K562 (cell line): ENCODE results near the gene FMNL1. TPM values are rescaled to one million over a fixed set of nuclear protein-coding genes. Genes with fewer than 3 reads are reported as not detected.

Source experiments
- ATAC-seq: fragments of 200-7000 bp; cut with Tn5 transposase; 3 replicates; pipeline ENCODE4 v1.9.1; 2020; ENCODE audit warnings: moderate library complexity
- Bru-seq: library from RNA; stranded (reverse); fragments of 400-500 nt; gene quantifications from one replicate; lab custom pipeline; 2021; lab: Mats Ljungman, UMichigan
- BruChase-seq, 2 experiments: library from RNA; stranded (reverse); fragments of 400-500 nt; gene quantifications; one replicate each; lab custom pipeline; 2021; lab: Mats Ljungman, UMichigan
- BruUV-seq: library from RNA; stranded (reverse); fragments of 400-500 nt; replicated peaks from 2 replicates; lab custom pipeline; 2021; lab: Mats Ljungman, UMichigan
- CTCF ChIA-PET: fragments of 300-600 bp; formaldehyde crosslinking; extraction: SDS; loops from one replicate; lab custom pipeline; 2021; ENCODE audit warnings: low intra/inter-chr PET ratio; lab: Yijun Ruan, JAX
- POLR2A ChIA-PET: fragments of 300-600, 350-650 bp; sonication (Branson Sonifier 250); formaldehyde crosslinking; extraction: SDS; loops from one replicate; lab custom pipeline; 2021; ENCODE audit warnings: antibody characterized with exemption, inconsistent platforms; lab: Yijun Ruan, JAX
- DNase-seq, 4 experiments: peaks; one replicate each; pipeline versions ENCODE4 v3.0.0 to v3.0.0-alpha.2; 2011 to 2018; ENCODE audit warnings: low spot score in 3 of 4, mixed read lengths in 3 of 4; ENCODE audit errors: extremely low read depth in 1 of 4
- FAIRE-seq: peaks from 2 replicates; lab custom pipeline; 2011; peaks lifted over from hg19 to GRCh38; lab: Jason Lieb, UNC
- H2AFZ ChIP-seq: 2 replicates; pipeline ENCODE4 v1.6.0; 2011; ENCODE audit warnings: low read depth, low read length, control low read depth, inconsistent platforms
- H3K27ac ChIP-seq: fragments of 200-600 bp; 3 replicates; pipeline ENCODE4 v1.8.0; 2011; ENCODE audit warnings: low read depth, mild to moderate bottlenecking, control low read depth, inconsistent platforms, low read length, moderate library complexity, mixed read lengths; ENCODE audit errors: extremely low read depth
- H3K27me3 ChIP-seq, 2 experiments: fragments of 300-600 bp in 1 of 2; 2 replicates in 1 of 2; 3 replicates in 1 of 2; pipeline versions ENCODE4 v1.6.0 to v1.8.0; 2011; ENCODE audit warnings: inconsistent platforms in 2 of 2, low read length in 2 of 2, mild to moderate bottlenecking in 1 of 2, mixed read lengths in 1 of 2, moderate library complexity in 1 of 2; ENCODE audit not compliant: control insufficient read depth in 2 of 2, insufficient read depth in 2 of 2
- H3K36me3 ChIP-seq: fragments of 300-600 bp; 3 replicates; pipeline ENCODE4 v1.8.0; 2011; ENCODE audit warnings: mild to moderate bottlenecking, low read length, inconsistent platforms; ENCODE audit not compliant: control insufficient read depth, insufficient read depth
- H3K4me1 ChIP-seq, 2 experiments: fragments of 200-600 bp in 1 of 2; replicated peaks in 1 of 2; 2 replicates in 1 of 2; 3 replicates in 1 of 2; pipeline versions ENCODE4 v1.5.1 to v1.8.0; 2011; ENCODE audit warnings: inconsistent platforms in 2 of 2, low read length in 2 of 2, mild to moderate bottlenecking in 1 of 2, mixed read lengths in 1 of 2, moderate library complexity in 1 of 2; ENCODE audit not compliant: control insufficient read depth in 2 of 2, insufficient read depth in 2 of 2
- H3K4me2 ChIP-seq: 2 replicates; pipeline ENCODE4 v1.6.1; 2011; ENCODE audit warnings: low read length, control low read depth, inconsistent platforms, mixed read lengths; ENCODE audit not compliant: insufficient read depth
- H3K4me3 ChIP-seq: fragments of 200-600 bp; sonication (generic), shearing (Covaris generic); 2 replicates; pipeline ENCODE4 v1.5.1; 2016; ENCODE audit warnings: control low read depth, inconsistent platforms
- H3K79me2 ChIP-seq: fragments of 200-600 bp; 3 replicates; pipeline ENCODE4 v1.8.0; 2011; ENCODE audit warnings: low read length, inconsistent platforms; ENCODE audit not compliant: control insufficient read depth, insufficient read depth
- H3K9ac ChIP-seq, 2 experiments: 2 replicates each; pipeline versions ENCODE4 v1.6.0 to v1.6.1; 2011; ENCODE audit warnings: low read depth in 2 of 2, low read length in 2 of 2, control low read depth in 1 of 2, inconsistent platforms in 1 of 2, mild to moderate bottlenecking in 1 of 2, mixed read lengths in 1 of 2; ENCODE audit not compliant: insufficient read depth in 1 of 2
- H3K9me1 ChIP-seq: one replicate; pipeline ENCODE4 v1.6.0; 2011; ENCODE audit warnings: inconsistent platforms, mild to moderate bottlenecking, low read length, moderate library complexity; ENCODE audit not compliant: control insufficient read depth, insufficient read depth
- H3K9me3 ChIP-seq: replicated peaks from 2 replicates; pipeline ENCODE4 v1.5.1; 2011; ENCODE audit warnings: low read depth, low read length, inconsistent platforms; ENCODE audit not compliant: control insufficient read depth, insufficient read depth
- H4K20me1 ChIP-seq: replicated peaks from 2 replicates; pipeline ENCODE4 v1.6.1; 2011; ENCODE audit warnings: low read length, inconsistent platforms, mixed read lengths; ENCODE audit not compliant: control insufficient read depth, insufficient read depth
- BACH1 ChIP-seq: fragments of 200-800 bp; sonication (Bioruptor generic); IDR thresholded peaks from 2 replicates; pipeline ENCODE4 v1.6.1; 2016; ENCODE audit warnings: missing genetic modification characterization, missing compliant biosample characterization
- CHD2 ChIP-seq: IDR thresholded peaks from 2 replicates; pipeline ENCODE4 v1.6.1; 2011; ENCODE audit warnings: low read depth, low read length
- E2F5 ChIP-seq: sonication (generic); formaldehyde crosslinking; IDR thresholded peaks from 2 replicates; pipeline ENCODE4 v1.8.0; 2022; ENCODE audit warnings: mild to moderate bottlenecking, missing genetic modification reagents
- ELF2 ChIP-seq: fragments of 250-450 bp; sonication (Bioruptor Pico); IDR thresholded peaks from 2 replicates; pipeline ENCODE4 v1.5.0; 2021; ENCODE audit warnings: mild to moderate bottlenecking
- EP300 ChIP-seq: IDR thresholded peaks from 2 replicates; pipeline ENCODE4 v1.6.1; 2012; ENCODE audit warnings: low read length, improper control_type of control experiment
- PCBP1 ChIP-seq: fragments of 200-400 bp; formaldehyde crosslinking; IDR thresholded peaks from 2 replicates; pipeline ENCODE4 v1.6.1; 2018; ENCODE audit warnings: mild to moderate bottlenecking, low read depth, low read length; ENCODE audit not compliant: poor library complexity, severe bottlenecking
- SIX5 ChIP-seq, 2 experiments: IDR thresholded peaks; 2 replicates each; pipeline ENCODE4 v1.6.1; 2011; ENCODE audit warnings: low read length in 2 of 2, borderline replicate concordance in 1 of 2, low read depth in 1 of 2, mild to moderate bottlenecking in 1 of 2, moderate library complexity in 1 of 2; ENCODE audit not compliant: insufficient read depth in 1 of 2
- UBTF ChIP-seq, 2 experiments: IDR thresholded peaks; 2 replicates each; pipeline ENCODE4 v1.6.1; 2012; ENCODE audit warnings: improper control_type of control experiment in 2 of 2, low read depth in 2 of 2, low read length in 2 of 2, borderline replicate concordance in 1 of 2
- ZNF143 ChIP-seq: sonication (generic); formaldehyde crosslinking; IDR thresholded peaks from 2 replicates; pipeline ENCODE4 v1.9.0; 2022; ENCODE audit warnings: mild to moderate bottlenecking, missing genetic modification reagents
- ZNF274 ChIP-seq: IDR thresholded peaks from 2 replicates; pipeline ENCODE4 v1.6.1; 2011; ENCODE audit warnings: low read depth, mild to moderate bottlenecking, low read length, moderate library complexity, borderline replicate concordance
- ZNF561 ChIP-seq: fragments of 450-650 bp; formaldehyde crosslinking; conservative IDR thresholded peaks from 2 replicates; pipeline ENCODE4 v1.4.0; 2020; ENCODE audit warnings: mild to moderate bottlenecking, moderate library complexity
- WGBS: fragments of 100-300 bp; shearing (Covaris generic); methylation state at CpG from one replicate; pipeline ENCODE4 v1.1.6; 2016; ENCODE audit warnings: low coverage, mixed read lengths; ENCODE audit not compliant: insufficient coverage; ENCODE audit errors: missing lambda C conversion rate; 5-methylcytosine and 5-hydroxymethylcytosine counted together
- in situ Hi-C: fragments of 300-500 bp; cut with MboI; formaldehyde crosslinking; loops from 4 replicates; pipeline ENCODE4 v1.15.0; 2018; ENCODE audit warnings: inconsistent platforms, mixed read lengths
- intact Hi-C: fragments of 100-400 bp; cut with micrococcal nuclease; formaldehyde crosslinking; loops from 2 replicates; pipeline ENCODE4 v1.14.2; 2022
- long read RNA-seq, 3 experiments: library from polyadenylated mRNA in 2 of 3; library from RNA in 1 of 3; unstranded in 2 of 3; stranded (forward) in 1 of 3; transcript quantifications; one replicate each; pipeline ENCODE4 v2.0.0, GENCODE V29; 2019 to 2022
- polyA minus RNA-seq, 3 experiments: library from RNA; depleted of rRNA, polyadenylated mRNA; stranded (reverse); fragments of >200 nt; gene quantifications; 2 replicates each; pipeline ENCODE4 v1.2.3, GENCODE V29; 2011
- polyA plus RNA-seq, 8 experiments: library from polyadenylated mRNA; depleted of rRNA in 4 of 8; stranded (reverse) in 5 of 8; unstranded in 3 of 8; fragments of >200 nt; fragmentation: Nextera tagmentation in 2 of 8; fragmentation: Illumina TruSeq in 1 of 8; extraction: Ambion mirVana in 2 of 8; extraction: Trizol in 1 of 8; gene quantifications; 2 replicates each; pipeline versions ENCODE4 v1.2.1 to v1.2.3, GENCODE V29; 2011 to 2014; ENCODE audit warnings: inconsistent platforms in 1 of 8, missing spikeins in 1 of 8
- total RNA-seq, 7 experiments: library from RNA; depleted of rRNA in 6 of 7; stranded (reverse); fragments of >200 nt in 6 of 7; fragmentation: Illumina TruSeq in 2 of 7; extraction: Trizol in 2 of 7; gene quantifications; 2 replicates each; pipeline versions ENCODE4 v1.2.1 to v1.2.3, GENCODE V29; 2011 to 2021; ENCODE audit warnings: low replicate concordance in 1 of 7

The FMNL1 gene
- 52.9 and 134 TPM in 2 replicates for total RNA-seq (2011; cell fraction: chromatin; rRNA removed; ENCODE audit: low replicate concordance)
- 50.8 and 62.5 TPM in 2 replicates for total RNA-seq (2011; cell fraction: nucleolus; rRNA removed)
- 48.8 and 58.4 TPM in 2 replicates for total RNA-seq (2011; cell fraction: nucleoplasm; rRNA removed)
- total RNA-seq (2014; rRNA removed), result 6.9 and 10.1 TPM in 2 replicates
- 5.7 and 5.8 TPM in 2 replicates for total RNA-seq (2014; rRNA removed; fragmentation: Illumina TruSeq; extraction: Trizol)
- total RNA-seq (2015; rRNA removed; fragmentation: Illumina TruSeq; extraction: Trizol), result 8.3 and 10.7 TPM in 2 replicates
- 32.1 and 36.6 TPM in 2 replicates for total RNA-seq (2021)
- polyA plus RNA-seq (2011; rRNA removed), result 7.7 TPM in 2 replicates
- 6.3 and 8.7 TPM in 2 replicates for polyA plus RNA-seq (2011; cell fraction: cytosol; rRNA removed)
- polyA plus RNA-seq (2011; cell fraction: nucleus; rRNA removed), result 57.8 and 61.3 TPM in 2 replicates
- polyA plus RNA-seq (2012), result 40.6 and 95.2 TPM in 2 replicates
- 24.1 and 31.8 TPM in 2 replicates for polyA plus RNA-seq (2014; fragmentation: Illumina TruSeq; extraction: Trizol)
- polyA plus RNA-seq (2014; fragmentation: Nextera tagmentation; extraction: Ambion mirVana), result 1 to 10 TPM in 1 of 2 experiments, under 1 TPM in 1; 0.70 to 1.3 TPM
- 16.6 and 16.9 TPM in 2 replicates for polyA plus RNA-seq (2014; rRNA removed)
- polyA minus RNA-seq (2011; rRNA and poly(A)+ RNA removed), result 3.6 and 10.5 TPM in 2 replicates
- polyA minus RNA-seq (2011; cell fraction: cytosol; rRNA and poly(A)+ RNA removed), result 19.9 and 27.9 TPM in 2 replicates
- 14.5 and 19.8 TPM in 2 replicates for polyA minus RNA-seq (2011; cell fraction: nucleus; rRNA and poly(A)+ RNA removed)
- Bru-seq, nascent RNA, result percentile 66 among the genes with signal in this experiment
- percentile 55 among the genes with signal in this experiment for BruChase-seq, experiment 1, labeled RNA remaining after a 2-hour chase
- BruChase-seq, experiment 2, labeled RNA remaining after a 6-hour chase, result percentile 62 among the genes with signal in this experiment
- long read RNA-seq, experiment 1, partial matches to known transcripts, result 16 of 27 reads
- long read RNA-seq, experiment 1, other reads (novel, unspliced or antisense), result 10 of 27 reads
- long read RNA-seq, experiment 2, partial matches to known transcripts, result 8 of 17 reads
- long read RNA-seq, experiment 2, other reads (novel, unspliced or antisense), result 8 of 17 reads
- long read RNA-seq, experiment 3, partial matches to known transcripts, result 1 of 1 reads
- long read RNA-seq, experiment 3, other reads (novel, unspliced or antisense), result 0 of 1 reads

GRCh38 chr17:45221081-45222013 is at the start of gene FMNL1:
Gene FMNL1 (plus strand): TSS chr17:45221885. CDS start chr17:45222125, 240 bp downstream.
- ATAC-seq (peak; percentile 28), FAIRE-seq (no peak), DNase-seq (peak; percentile 60 to 71 (median 65))
- Histone ChIP-seq H3K4me2 (peak within 1 kb of the TSS; percentile 78), H3K79me2 (peaks cover 42% of the 10 kb centered on the region), H3K36me3 (no peaks in the 10 kb centered on the region), H3K4me3 (peak within 1 kb of the TSS; percentile 61), H3K9me1 (no peaks in the 10 kb centered on the region), H3K27me3 (no peaks in the 10 kb centered on the region), H3K27ac (peak within 1 kb of the TSS; percentile 68; the same call in 1 of the 3 replicates), H3K4me1 (peaks cover 38 to 54% of the 10 kb centered on the region in 2 experiments), H3K9me3 (no peaks in the 10 kb centered on the region), H3K9ac (peak within 1 kb of the TSS; percentile 44 to 89), H4K20me1 (no peaks in the 10 kb centered on the region), H2AFZ (peak within 1 kb of the TSS; percentile 71)
- POLR2A ChIA-PET, result interaction anchor here (0.5 to 0.7 kb wide), 3 partner anchors 24 to 340 kb away, joined by 3 read pairs; no protein-coding TSS in a partner anchor
- BruUV-seq, result no TSS peak
- WGBS, result 2% methylated on average over 27 of the region's 98 CpGs
- in situ Hi-C loops (no loop called here), intact Hi-C loops (no loop called here)
- CTCF ChIA-PET, result interaction anchor here (0.6 to 2.0 kb wide), 2 partner anchors 117 to 165 kb away, joined by 4 to 7 read pairs; no protein-coding TSS in a partner anchor
- TF ChIP-seq CHD2 (no peak), ELF2 (CRISPR knock-in tag) (no peak), ZNF561 (CRISPR knock-in tag) (no peak), EP300 (no peak), E2F5 (CRISPR knock-in tag) (no peak), ZNF143 (CRISPR knock-in tag) (no peak), ZNF274 (no peak), UBTF (IDR thresholded peaks at IDR 0.05; ENCODE audit: borderline replicate concordance in 1 of 2, low read depth in 2 of 2, low read length in 2 of 2) (peak; percentile 54 to 67; a peak in 2 of 4 replicates), BACH1 (tag) (no peak), SIX5 (IDR thresholded peaks at IDR 0.05; ENCODE audit: borderline replicate concordance in 1 of 2, insufficient read depth in 1 of 2, low read depth in 1 of 2, low read length in 2 of 2) (no peak), PCBP1 (no peak)
